ENCODE results near the gene PHF23. TPM values are rescaled to one million over a fixed set of nuclear protein-coding genes. Genes with fewer than 3 reads are reported as not detected.
A peak's percentile ranks its signal among the peaks of the same experiment; 100 is the strongest.

Gene PHF23
- total RNA-seq, 1 experiment from 2014 or later, result 110 TPM

- Histone ChIP-seq H3K18ac (ENCODE audit: insufficient read length, low read depth, low read length) (no peak overlapping the region), H2BK120ac (ENCODE audit: low read depth, low read length, poor library complexity, severe bottlenecking) (no peak overlapping the region), H3K9ac (ENCODE audit: extremely low read depth, insufficient read length, low read length) (peak overlapping the region; percentile 16), H4K5ac (ENCODE audit: insufficient read length, low read depth, low read length) (no peak overlapping the region), H2BK20ac (ENCODE audit: low read depth, low read length, poor library complexity, severe bottlenecking) (no peak overlapping the region), H3K56ac (ENCODE audit: insufficient read length, low read depth, low read length) (no peak overlapping the region), H4K20me1 (ENCODE audit: control insufficient read depth, insufficient read depth, insufficient read length) (no peaks in the 10 kb centered on the region), H3K27ac (ENCODE audit: insufficient read length, low read depth, low read length) (no peak overlapping the region), H3K79me1 (ENCODE audit: insufficient read depth, low read depth, low read length, poor library complexity, severe bottlenecking) (peaks cover 13% of the 10 kb centered on the region), H4K8ac (replicated peaks; ENCODE audit: insufficient read length, low read depth, low read length) (no peak overlapping the region), H3K79me2 (ENCODE audit: insufficient read depth, low read length) (peaks cover 23% of the 10 kb centered on the region; the same call in 1 of the 2 replicates), H3K27me3 (ENCODE audit: insufficient read depth, low read length) (no peaks in the 10 kb centered on the region), H2BK15ac (ENCODE audit: low read depth, low read length) (no peak overlapping the region), H3K14ac (ENCODE audit: insufficient read depth, low read length) (no peak overlapping the region), H2BK5ac (ENCODE audit: insufficient read length, low read length) (no peak overlapping the region), H4K91ac (ENCODE audit: insufficient read length, low read depth, low read length) (no peak overlapping the region), H3K4me2 (ENCODE audit: insufficient read depth, insufficient read length, low read length) (no peak overlapping the region), H3K4me1 (ENCODE audit: insufficient read depth, low read length) (no peaks in the 10 kb centered on the region; the same call in 1 of the 2 replicates), H2BK12ac (ENCODE audit: insufficient read length, low read depth, low read length) (no peak overlapping the region), H3T11ph (ENCODE audit: low read length) (no peak overlapping the region), H3K9me3 (ENCODE audit: control insufficient read depth, low read depth, low read length) (no peaks in the 10 kb centered on the region), H2AK5ac (ENCODE audit: insufficient read length, low read length) (no peak overlapping the region), H3K4ac (ENCODE audit: low read depth, low read length) (no peak overlapping the region), H3K23me2 (ENCODE audit: insufficient read length, low read depth, low read length, poor library complexity, severe bottlenecking) (peaks cover 6% of the 10 kb centered on the region), H3K23ac (ENCODE audit: insufficient read length, low read depth, low read length) (no peak overlapping the region), H2AFZ (ENCODE audit: low read length) (no peak overlapping the region)
- Mint-ChIP-seq H3K36me3 (ENCODE audit: insufficient read depth in 1 of 3, low read depth in 3 of 3) (peaks cover 23 to 39% (median 33%) of the 10 kb centered on the region in 3 experiments), H3K4me3 (peak overlapping the region; percentile 90 to 95; a peak in 4 of 5 replicates), H3K27ac (peak overlapping the region in 2 of 3 experiments; percentile 17 to 33; a peak in 2 of 7 replicates), H3K27me3 (ENCODE audit: low read depth) (no peaks in the 10 kb centered on the region), H3K9me3 (no peaks in the 10 kb centered on the region), H3K4me1 (peaks cover 31 to 34% of the 10 kb centered on the region in 2 experiments)
- DNase-seq, result no peak
- WGBS (ENCODE audit: extremely low coverage, insufficient read length, low lambda C conversion rate), result no CpG with 5 or more reads among the region's 6 CpGs
- TF ChIP-seq CTCF (conservative IDR thresholded peaks at IDR 0.05), result no peak
Observed at GRCh38 chr17:7249214-7249613, 10.0 kb upstream of the PHF23 start.
